Mononuclear cell (primary cell): Measurements from ENCODE around the gene IFNLR1. TPM values are rescaled to one million over a fixed set of nuclear protein-coding genes. Genes with fewer than 3 reads are reported as not detected.

ENCODE experiments used
- H3K27me3 ChIP-seq: 2 replicates; pipeline ENCODE4 v1.6.0; 2011; ENCODE audit warnings: low read length, control low read depth; ENCODE audit not compliant: insufficient read depth
- H3K4me1 ChIP-seq: 2 replicates; pipeline ENCODE4 v1.5.1; 2011; ENCODE audit warnings: mild to moderate bottlenecking, low read length, control low read depth; ENCODE audit not compliant: insufficient read depth
- H3K4me3 ChIP-seq: 2 replicates; pipeline ENCODE4 v1.5.1; 2011; ENCODE audit warnings: mild to moderate bottlenecking, low read length, moderate library complexity
- H3K9me3 ChIP-seq: 2 replicates; pipeline ENCODE4 v1.5.1; 2011; ENCODE audit warnings: low read depth, mild to moderate bottlenecking, control low read depth, low read length
- total RNA-seq: library from RNA; depleted of rRNA; stranded (reverse); fragments of >200 nt; gene quantifications from one replicate; pipeline ENCODE4 v1.2.3, GENCODE V29; 2012

Gene IFNLR1
- total RNA-seq, 1 donor, result 1.6 TPM

- H3K4me1 ChIP-seq, result peaks cover 9% of the 10 kb centered on the region
- no peak overlapping the region for H3K4me3 ChIP-seq
- H3K9me3 ChIP-seq, result no peaks in the 10 kb centered on the region
- no peaks in the 10 kb centered on the region for H3K27me3 ChIP-seq
Measured at GRCh38 chr1:24175033-24175755, 11.9 kb downstream of the IFNLR1 start.

DNA sequence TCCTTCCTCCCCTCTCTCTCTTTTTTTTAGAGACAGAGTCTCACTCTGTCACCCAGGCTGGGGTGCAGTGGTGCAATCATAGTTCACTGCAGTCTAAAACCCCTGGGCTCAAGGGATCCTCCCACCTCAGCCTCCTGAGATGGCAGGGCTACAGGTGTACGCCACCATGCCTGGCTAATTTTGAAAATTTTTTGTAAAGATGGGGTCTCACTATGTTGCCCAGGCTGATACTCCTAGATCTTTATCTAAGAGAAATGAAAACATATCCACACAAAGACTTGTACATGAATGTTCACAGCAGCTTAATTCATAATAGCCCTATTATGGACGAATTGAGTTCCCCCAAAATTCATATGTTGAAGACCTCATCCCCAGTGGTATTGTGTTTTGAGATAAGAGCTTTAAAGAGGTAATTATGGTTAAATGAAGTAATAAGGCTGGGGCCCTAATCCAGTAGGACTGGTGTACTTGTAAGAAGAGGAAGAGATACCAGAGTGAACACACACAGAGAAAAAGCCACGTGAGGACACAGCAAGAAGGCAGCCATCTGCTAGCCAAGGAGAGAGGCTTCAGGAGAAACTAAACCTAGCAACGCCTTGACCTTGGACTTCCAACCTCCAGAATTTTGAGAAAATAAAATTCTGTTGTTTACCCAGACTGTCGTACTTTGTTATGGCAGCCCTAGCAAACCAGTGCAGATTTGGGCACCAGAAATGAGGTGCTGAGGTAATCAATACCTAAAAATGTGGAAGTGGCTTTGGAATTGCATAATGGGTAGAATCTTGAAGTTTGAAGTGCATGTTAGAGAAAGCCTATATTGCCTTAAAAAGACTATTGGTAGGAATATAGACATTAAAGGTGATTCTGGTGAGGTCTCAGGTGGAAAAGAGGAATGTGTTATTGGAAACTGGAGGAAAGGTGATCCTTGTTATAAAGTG is 13.2 kb downstream of the IFNLR1 start:
- no peaks in the 10 kb centered on the region for H3K9me3 ChIP-seq
- H3K4me1 ChIP-seq, result peaks cover 9% of the 10 kb centered on the region
- no peak overlapping the region for H3K4me3 ChIP-seq
- no peaks in the 10 kb centered on the region for H3K27me3 ChIP-seq

GRCh38 chr1:24172598-24172997 is 14.5 kb downstream of the IFNLR1 start:
- peaks cover 9% of the 10 kb centered on the region for H3K4me1 ChIP-seq
- no peaks in the 10 kb centered on the region for H3K27me3 ChIP-seq
- H3K9me3 ChIP-seq, result no peaks in the 10 kb centered on the region
- no peak overlapping the region for H3K4me3 ChIP-seq

DNA sequence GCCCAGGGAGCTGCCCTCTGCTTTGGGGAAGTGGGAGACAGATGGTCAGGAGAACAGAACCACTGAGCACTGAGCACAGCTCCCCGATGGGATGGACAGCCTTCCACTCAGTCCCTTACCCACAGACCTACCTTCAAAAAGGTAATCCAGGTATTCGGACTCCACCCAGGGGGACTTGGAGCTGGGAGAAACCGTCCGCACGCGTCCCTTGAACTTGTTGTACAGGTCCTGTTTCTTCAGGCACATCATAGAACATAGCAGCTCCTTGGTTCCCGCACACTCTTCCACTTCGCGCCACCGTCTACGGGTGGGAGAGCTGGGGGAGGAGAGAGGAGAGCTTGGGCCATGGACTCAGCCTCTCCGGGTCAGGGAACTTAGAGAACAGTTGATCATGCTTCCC is 17.8 kb downstream of the IFNLR1 start:
- H3K9me3 ChIP-seq, result no peaks in the 10 kb centered on the region
- peaks cover 7% of the 10 kb centered on the region for H3K4me1 ChIP-seq
- H3K27me3 ChIP-seq, result no peaks in the 10 kb centered on the region
- no peak overlapping the region for H3K4me3 ChIP-seq

DNA sequence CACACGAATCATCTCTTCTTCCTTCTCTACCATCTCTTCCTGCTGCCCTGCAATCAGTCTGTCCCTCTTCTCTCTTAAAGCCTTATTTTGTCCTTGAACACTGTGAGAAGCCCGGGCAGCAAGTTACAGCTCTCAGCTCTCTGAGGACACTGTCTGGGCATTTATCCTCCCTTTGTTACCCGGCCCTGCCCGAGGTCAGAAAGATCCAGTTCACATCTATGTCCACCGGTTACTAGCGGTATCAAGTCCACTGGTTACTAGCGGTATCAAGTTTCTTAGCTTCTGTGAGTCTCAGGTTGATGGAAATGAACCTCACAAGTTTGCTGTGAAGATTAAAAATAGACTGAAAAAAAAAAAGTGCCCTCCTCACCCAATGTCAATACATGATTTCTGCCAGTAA is 18.8 kb downstream of the IFNLR1 start:
- Histone ChIP-seq H3K4me1 (no peaks in the 10 kb centered on the region), H3K4me3 (no peak overlapping the region), H3K9me3 (no peaks in the 10 kb centered on the region), H3K27me3 (no peaks in the 10 kb centered on the region)

DNA sequence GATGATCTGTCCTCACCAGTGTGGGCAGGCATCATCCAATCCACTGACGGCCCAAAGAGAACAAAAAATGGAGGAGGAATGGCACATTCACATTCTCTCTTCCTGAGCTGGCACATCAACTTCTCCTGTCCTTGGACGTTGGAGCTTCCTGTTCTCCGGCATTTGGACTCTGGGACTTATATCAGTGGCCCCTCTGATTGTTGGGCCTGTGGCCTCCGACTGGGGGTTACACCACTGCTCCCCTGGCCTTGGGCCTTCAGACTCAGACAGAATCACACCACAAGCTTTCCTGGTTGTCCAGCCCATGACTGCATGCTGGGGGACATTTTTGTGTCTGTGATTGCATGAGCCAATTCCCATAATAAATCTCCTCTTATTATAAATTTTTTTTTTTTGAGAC is 20.1 kb downstream of the IFNLR1 start:
- Histone ChIP-seq H3K4me1 (no peaks in the 10 kb centered on the region), H3K27me3 (no peaks in the 10 kb centered on the region), H3K4me3 (no peak overlapping the region), H3K9me3 (no peaks in the 10 kb centered on the region)

GRCh38 chr1:24165500-24165899 is 21.6 kb downstream of the IFNLR1 start:
- H3K4me1 ChIP-seq, result no peaks in the 10 kb centered on the region
- H3K27me3 ChIP-seq, result no peaks in the 10 kb centered on the region
- H3K4me3 ChIP-seq, result no peak overlapping the region
- H3K9me3 ChIP-seq, result no peaks in the 10 kb centered on the region

DNA sequence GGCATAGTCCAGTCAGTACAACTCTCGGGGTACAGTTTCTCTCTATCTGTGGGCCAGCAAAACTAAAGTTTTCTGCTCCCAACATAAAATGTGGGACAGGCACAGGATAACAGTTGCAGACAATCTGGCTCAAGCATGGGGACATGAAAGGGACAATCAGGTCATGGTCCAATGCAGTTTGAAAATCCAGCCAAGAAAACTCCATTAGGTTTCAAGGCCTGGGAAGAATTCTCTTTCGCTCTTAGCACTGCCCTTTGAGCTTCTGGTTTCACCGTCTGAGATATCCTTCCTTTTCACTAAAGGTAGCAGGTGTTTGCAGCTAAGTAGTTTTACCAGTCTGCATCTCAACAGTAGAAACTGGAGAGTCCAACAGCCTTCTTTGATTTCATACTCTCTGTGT is 23.1 kb downstream of the IFNLR1 start:
- H3K27me3 ChIP-seq, result no peaks in the 10 kb centered on the region
- no peaks in the 10 kb centered on the region for H3K4me1 ChIP-seq
- no peaks in the 10 kb centered on the region for H3K9me3 ChIP-seq
- no peak overlapping the region for H3K4me3 ChIP-seq

- Histone ChIP-seq H3K27me3 (no peaks in the 10 kb centered on the region), H3K4me1 (no peaks in the 10 kb centered on the region), H3K4me3 (no peak overlapping the region), H3K9me3 (no peaks in the 10 kb centered on the region)
Measured at GRCh38 chr1:24162201-24162600, 24.9 kb downstream of the IFNLR1 start.

DNA sequence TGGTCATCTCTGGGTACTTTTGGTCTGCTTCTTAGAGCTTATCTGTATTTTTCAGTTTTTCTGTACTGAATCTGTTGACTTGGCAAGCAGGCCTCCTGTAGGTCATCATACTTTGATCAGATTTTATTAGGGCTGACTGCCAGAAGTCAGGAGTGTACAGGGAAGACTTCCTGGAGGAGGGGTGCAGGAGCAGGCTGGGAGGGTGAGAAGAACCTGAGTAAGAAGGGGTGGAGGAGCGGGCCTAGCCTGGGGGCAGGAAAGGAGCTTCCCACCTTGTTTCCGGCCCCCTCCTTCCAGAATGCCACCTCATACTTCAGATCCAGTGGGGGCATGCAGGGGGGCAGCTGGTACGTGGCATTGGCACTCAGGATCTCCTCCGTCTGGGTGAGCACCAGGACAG is 25.8 kb downstream of the IFNLR1 start:
- no peaks in the 10 kb centered on the region for H3K9me3 ChIP-seq
- H3K27me3 ChIP-seq, result no peaks in the 10 kb centered on the region
- no peaks in the 10 kb centered on the region for H3K4me1 ChIP-seq
- H3K4me3 ChIP-seq, result no peak overlapping the region

DNA sequence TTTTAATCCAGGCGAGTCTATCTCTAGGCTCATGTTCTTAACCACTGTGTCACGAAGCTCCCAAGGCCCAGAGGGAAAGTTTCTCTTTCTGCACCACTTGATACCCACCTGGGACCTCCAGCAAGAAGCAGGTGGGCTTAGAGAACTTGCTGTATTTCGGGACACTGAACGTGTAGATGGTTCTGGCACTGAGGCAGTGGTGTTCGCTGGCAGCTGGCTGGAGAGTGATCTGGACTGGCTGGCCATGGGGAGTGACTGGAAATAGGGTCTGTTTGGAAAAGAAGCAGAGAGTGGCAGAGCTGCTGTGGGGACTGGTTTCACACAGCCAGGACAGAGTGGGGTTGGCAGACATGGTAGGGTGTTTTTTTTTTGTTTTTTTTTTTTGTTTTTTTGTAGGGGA is 27.7 kb downstream of the IFNLR1 start:
- no peaks in the 10 kb centered on the region for H3K27me3 ChIP-seq
- no peak overlapping the region for H3K4me3 ChIP-seq
- no peaks in the 10 kb centered on the region for H3K9me3 ChIP-seq
- H3K4me1 ChIP-seq, result no peaks in the 10 kb centered on the region

DNA sequence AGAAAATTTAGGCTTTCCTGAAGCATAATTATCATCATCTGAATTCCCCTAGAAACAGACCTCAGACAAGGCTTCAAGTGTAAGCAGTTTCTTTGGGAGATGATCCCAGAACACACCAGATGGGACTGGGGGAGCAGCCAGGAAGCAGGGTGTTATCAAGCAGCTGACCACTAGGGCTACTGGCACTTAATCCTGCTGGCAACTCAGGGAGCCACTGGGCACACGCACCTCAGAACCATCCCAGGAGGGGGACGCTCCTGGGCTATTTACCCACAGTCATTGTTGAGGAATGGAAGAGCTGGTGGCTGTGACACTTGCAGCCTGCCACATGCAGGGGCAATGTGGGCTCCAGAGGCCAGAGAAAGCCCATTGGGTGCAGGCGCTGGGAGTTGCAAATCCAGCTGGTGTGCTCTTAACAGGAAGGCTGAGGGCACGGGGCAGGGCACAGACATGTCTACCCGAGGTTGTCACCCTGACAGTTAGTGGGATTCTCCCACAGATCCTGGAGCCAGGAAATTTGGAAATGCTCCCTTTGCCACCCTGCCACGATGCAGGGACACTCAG is 29.1 kb downstream of the IFNLR1 start:
- Histone ChIP-seq H3K4me3 (no peak overlapping the region), H3K27me3 (no peaks in the 10 kb centered on the region), H3K4me1 (no peaks in the 10 kb centered on the region), H3K9me3 (no peaks in the 10 kb centered on the region)

DNA sequence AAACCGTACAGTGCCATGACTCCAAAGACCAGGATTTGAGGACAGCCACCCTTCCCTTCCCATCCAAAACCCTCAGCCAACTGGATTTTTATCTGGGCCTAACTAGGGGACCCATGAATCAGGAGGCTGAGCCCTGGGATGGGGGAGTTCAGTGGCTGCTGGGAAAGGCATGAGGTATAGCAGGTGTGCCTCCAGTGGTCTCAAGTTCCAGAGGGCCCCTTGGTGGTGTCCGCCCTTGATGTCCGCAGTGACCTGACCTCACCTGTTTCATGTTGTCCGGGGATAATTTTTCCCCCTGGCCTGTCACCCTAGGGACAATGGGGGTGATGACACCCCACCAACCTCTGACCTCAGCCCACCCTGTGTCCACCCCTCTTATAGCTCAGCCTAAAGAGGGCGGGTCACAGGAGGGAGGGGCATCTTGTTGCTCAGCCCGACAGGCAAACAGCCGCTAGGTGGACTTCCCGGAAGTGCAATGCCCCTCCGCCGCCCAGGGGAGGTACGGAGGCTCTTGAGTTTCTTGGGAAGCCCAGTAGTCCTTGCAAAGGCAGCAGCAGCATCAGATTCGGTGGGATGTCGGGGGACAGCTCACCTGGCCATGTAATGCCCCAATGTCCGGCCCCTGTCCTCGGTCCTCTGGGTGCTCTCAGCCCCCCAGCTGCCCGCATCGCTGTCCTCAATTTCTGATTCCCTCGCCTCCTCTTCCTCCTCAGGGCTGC is 30.4 kb downstream of the IFNLR1 start:
- Histone ChIP-seq H3K4me3 (no peak overlapping the region), H3K4me1 (no peaks in the 10 kb centered on the region), H3K9me3 (no peaks in the 10 kb centered on the region), H3K27me3 (peaks cover 3% of the 10 kb centered on the region)

DNA sequence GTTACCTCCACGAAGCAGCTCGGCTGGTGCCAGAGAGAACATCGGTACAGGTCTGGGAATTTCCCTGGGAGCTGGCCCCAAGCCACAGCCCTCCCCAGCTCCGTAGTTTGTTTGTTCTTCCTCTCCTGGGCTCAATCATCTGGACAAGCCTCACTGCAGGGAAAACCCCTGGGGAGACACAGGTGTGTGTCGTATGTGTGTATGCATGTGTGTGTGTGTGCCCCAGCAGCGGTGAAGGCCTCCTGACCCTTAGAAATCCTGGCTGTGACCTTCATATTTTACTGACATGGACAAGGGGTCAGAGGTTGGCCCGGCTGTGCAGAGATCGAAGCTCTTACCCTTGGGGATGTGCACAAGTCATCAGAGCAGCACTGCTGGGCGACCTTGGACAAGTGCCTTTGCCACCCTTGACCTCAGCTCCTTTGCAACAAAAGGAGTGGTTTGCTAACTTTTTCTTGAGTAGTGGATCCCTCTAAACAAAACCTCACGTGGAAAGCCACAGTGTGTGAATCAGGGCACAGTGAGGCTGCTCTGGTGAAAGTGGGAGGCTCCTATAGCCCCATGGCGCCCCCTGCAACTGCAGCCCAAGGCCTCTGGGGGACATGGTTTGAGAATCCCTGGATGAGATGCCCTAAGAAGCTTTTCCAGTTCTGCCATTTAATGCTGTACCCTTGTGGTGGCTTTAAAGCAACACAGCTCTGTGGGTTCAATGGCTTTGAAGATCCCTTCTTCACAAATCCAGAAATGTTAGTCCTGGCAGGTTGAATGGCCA is 31.9 kb downstream of the IFNLR1 start:
- H3K4me1 ChIP-seq, result peaks cover 11% of the 10 kb centered on the region
- H3K9me3 ChIP-seq, result no peaks in the 10 kb centered on the region
- H3K4me3 ChIP-seq, result no peak overlapping the region
- peaks cover 7% of the 10 kb centered on the region for H3K27me3 ChIP-seq
